Esophagus squamous epithelium (tissue), 5 donors: ENCODE measurements around the gene EIF3J. TPM values are rescaled to one million over a fixed set of nuclear protein-coding genes. Genes with fewer than 3 reads are reported as not detected.
"Not testable (repeated sequence)": the region's sequence is repeated elsewhere in the genome, so short reads cannot be mapped to it uniquely, and the experiment has no call there.

Source experiments
- DNase-seq: peaks from one replicate; lab custom pipeline; 2025; lab: John Stamatoyannopoulos, UW
- H3K27ac ChIP-seq, 4 donors: fragments of 200-600 bp; sonication (generic); one replicate each; pipeline ENCODE4 v1.5.1; 2016 to 2019; ENCODE audit warnings: mild to moderate bottlenecking in 1 of 4
- H3K27me3 ChIP-seq, 4 donors: fragments of 200-600 bp; sonication (generic); 1 replicate in 3 of 4; 2 replicates in 1 of 4; pipeline versions ENCODE4 v1.5.1 to v1.6.0; 2017 to 2021; ENCODE audit warnings: antibody characterized with exemption in 1 of 4
- H3K36me3 ChIP-seq, 3 donors: fragments of 200-600 bp; sonication (generic); one replicate each; pipeline ENCODE4 v1.5.1; 2016 to 2019
- H3K4me1 ChIP-seq, 3 donors: fragments of 200-600 bp; sonication (generic); one replicate each; pipeline ENCODE4 v1.5.1; 2017 to 2019
- H3K4me3 ChIP-seq, 4 donors: fragments of 200-600 bp; sonication (generic); 1 replicate in 3 of 4; 2 replicates in 1 of 4; pipeline ENCODE4 v1.5.1; 2016 to 2019; ENCODE audit warnings: mild to moderate bottlenecking in 2 of 4, moderate library complexity in 1 of 4
- H3K9me3 ChIP-seq, 3 donors: fragments of 200-600 bp; sonication (generic); one replicate each; pipeline ENCODE4 v1.5.1; 2016 to 2019
- CTCF ChIP-seq, 6 experiments: fragments of 450-650 bp in 4 of 6; fragments of 200-600 bp in 2 of 6; sonication (generic) in 2 of 6; IDR thresholded peaks; one replicate each; pipeline ENCODE4 v1.5.1; 2016 to 2019; ENCODE audit warnings: antibody characterized with exemption in 6 of 6, mild to moderate bottlenecking in 4 of 6, moderate library complexity in 4 of 6
- POLR2A ChIP-seq, 4 donors: fragments of 450-650 bp; IDR thresholded peaks; one replicate each; pipeline ENCODE4 v1.6.1; 2017; ENCODE audit warnings: antibody characterized with exemption in 4 of 4, mild to moderate bottlenecking in 4 of 4, moderate library complexity in 3 of 4
- WGBS, 2 donors: methylation state at CpG; one replicate each; pipeline ENCODE4 v1.1.5; 2018; 5-methylcytosine and 5-hydroxymethylcytosine counted together
- intact Hi-C: fragments of 100-400 bp; cut with DNase I; formaldehyde crosslinking; loops from one replicate; pipeline ENCODE4 v1.15.0; 2022
- total RNA-seq, 4 donors: library from RNA; depleted of rRNA; stranded (reverse); fragments of >200 nt; gene quantifications; one replicate each; pipeline ENCODE4 v1.1.0, GENCODE V29; 2016
- donor health status: DM: yes; HTN: yes; CAD: no.

Gene EIF3J
- total RNA-seq, 4 donors from 2014 or later: 28.2 to 82.8 (median 58.6) TPM

DNA sequence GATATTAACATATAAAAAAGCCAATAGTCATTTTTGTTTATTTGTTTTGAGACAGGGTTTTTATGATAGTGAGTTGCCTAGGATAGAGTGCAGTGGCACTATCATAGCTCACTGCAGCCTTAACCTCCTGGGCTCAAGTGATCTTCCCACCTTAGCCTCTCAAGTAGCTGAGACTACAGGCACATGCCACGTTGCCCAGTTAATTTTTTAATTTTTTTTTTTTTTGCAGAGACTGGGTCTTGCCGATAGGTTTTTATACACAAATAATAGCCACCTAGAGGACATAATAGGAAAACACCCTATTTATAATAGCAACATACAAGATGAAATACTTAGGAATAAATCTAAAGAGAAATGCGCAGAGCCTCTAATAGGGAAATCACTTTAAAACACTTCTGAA lies 13.3 kb downstream of the EIF3J start:
- H3K9me3 ChIP-seq: no peaks in the 10 kb centered on the region
- DNase-seq: no peak
- TF ChIP-seq CTCF (IDR thresholded peaks at IDR 0.05) (peak in 4 of 6 experiments; percentile 13 to 48 (median 39)), POLR2A (IDR thresholded peaks at IDR 0.05) (no peak)
- H3K27ac ChIP-seq: no peak overlapping the region
- peaks cover 0 to 25% (median 8%) of the 10 kb centered on the region in 3 donors for H3K4me1 ChIP-seq
- 33 to 36% methylated on average over 3 of the region's 3 CpGs for WGBS, 2 donors
- H3K36me3 ChIP-seq: peaks cover 4 to 58% (median 6%) of the 10 kb centered on the region in 3 donors
- intact Hi-C loops: no loop called here
- no peak overlapping the region for H3K4me3 ChIP-seq
- no peaks in the 10 kb centered on the region for H3K27me3 ChIP-seq

DNA sequence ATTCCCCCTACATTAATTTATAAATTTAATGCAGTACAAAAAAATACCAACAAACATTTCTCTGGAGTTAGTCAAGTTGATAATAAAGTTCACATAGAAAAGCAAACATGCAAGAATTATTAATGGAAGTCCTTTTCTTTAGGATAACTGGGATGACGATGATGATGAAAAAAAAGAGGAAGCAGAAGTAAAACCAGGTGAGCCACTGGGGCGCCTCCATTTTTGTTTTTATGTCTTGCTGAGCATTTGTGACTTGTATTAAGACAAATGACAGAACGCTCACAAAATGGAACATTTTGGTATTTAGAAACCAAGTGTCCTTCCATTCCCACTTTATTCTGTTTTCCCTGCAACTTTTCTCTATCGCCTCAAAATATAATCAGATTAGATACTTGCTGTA lies 13.8 kb downstream of the EIF3J start:
- Histone ChIP-seq H3K4me3 (no peak overlapping the region), H3K4me1 (peaks cover 0 to 20% (median 8%) of the 10 kb centered on the region in 3 donors), H3K9me3 (no peaks in the 10 kb centered on the region), H3K36me3 (peaks cover 6 to 63% (median 9%) of the 10 kb centered on the region in 3 donors), H3K27ac (no peak overlapping the region), H3K27me3 (no peaks in the 10 kb centered on the region)
- WGBS, 2 donors: 81 to 84% methylated on average over 4 of the region's 4 CpGs
- TF ChIP-seq POLR2A (IDR thresholded peaks at IDR 0.05): no peak
- TF ChIP-seq CTCF (IDR thresholded peaks at IDR 0.05): no peak
- DNase-seq: no peak
- intact Hi-C loops: no loop called here

DNA sequence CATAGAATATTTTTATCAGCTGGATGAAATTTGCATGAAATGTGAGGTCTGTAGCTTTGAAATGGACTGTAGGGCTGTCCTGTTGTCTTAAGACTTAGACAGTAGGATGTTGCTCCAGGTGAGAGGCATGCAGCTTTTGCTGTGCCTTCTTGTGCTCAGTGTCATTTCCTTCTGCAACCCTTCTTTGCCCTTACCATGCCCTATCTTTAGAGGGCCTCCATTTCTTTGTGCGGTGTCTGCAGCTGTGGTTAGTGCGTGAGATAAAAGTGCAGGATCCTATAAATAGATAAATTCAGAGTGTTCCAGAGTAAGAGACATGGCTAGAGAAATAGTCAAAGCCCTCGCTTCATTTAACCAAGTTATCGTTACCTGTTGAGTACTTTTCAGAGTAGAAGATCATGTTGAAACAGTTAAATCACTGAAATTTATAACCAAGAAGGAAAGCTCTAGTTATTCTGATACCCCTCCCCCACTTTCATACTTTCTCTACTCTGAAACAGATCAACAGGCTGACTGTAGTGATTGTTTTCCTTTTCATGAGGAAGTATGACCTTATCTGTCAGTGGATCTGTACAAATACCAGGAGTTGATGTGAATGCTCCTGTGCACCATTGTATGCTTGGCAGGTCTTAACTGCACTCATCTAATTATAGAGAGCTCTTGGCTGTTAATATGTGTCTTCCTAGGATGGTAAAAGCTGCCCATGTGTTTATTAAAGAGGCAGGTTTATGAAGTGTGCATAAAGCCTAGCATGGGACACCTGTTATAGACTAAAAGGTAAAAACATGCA lies 18.2 kb downstream of the EIF3J start:
- no peak for DNase-seq
- H3K9me3 ChIP-seq: no peaks in the 10 kb centered on the region
- H3K27me3 ChIP-seq: no peaks in the 10 kb centered on the region
- 79 to 85% methylated on average over 3 to 4 of the region's 4 CpGs for WGBS, 2 donors
- peaks cover 10 to 94% (median 17%) of the 10 kb centered on the region in 3 donors for H3K36me3 ChIP-seq
- intact Hi-C loops: no loop called here
- H3K4me3 ChIP-seq: no peak overlapping the region
- no peak overlapping the region for H3K27ac ChIP-seq
- peaks cover 0 to 13% (median 0%) of the 10 kb centered on the region in 3 donors for H3K4me1 ChIP-seq
- no peak for TF ChIP-seq CTCF (IDR thresholded peaks at IDR 0.05)

DNA sequence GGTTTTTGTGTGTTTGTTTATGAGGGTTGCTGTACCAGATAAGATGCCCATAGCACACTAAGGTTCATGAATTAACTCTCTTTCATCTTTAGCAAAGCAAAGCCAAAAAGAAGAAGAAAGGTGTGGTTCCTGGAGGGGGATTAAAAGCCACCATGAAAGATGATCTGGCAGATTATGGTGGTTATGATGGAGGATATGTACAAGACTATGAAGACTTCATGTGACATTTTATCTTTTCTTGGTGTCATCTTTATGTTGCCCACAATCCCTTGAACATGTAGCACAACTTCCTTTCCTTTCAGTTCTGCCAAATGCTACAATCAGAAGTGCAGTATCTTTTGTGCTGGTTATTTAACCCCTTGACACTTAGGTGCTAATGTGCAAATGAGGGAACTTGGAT lies 24.0 kb downstream of the EIF3J start:
- intact Hi-C loops, H3K27ac ChIP-seq: not testable (repeated sequence)

DNA sequence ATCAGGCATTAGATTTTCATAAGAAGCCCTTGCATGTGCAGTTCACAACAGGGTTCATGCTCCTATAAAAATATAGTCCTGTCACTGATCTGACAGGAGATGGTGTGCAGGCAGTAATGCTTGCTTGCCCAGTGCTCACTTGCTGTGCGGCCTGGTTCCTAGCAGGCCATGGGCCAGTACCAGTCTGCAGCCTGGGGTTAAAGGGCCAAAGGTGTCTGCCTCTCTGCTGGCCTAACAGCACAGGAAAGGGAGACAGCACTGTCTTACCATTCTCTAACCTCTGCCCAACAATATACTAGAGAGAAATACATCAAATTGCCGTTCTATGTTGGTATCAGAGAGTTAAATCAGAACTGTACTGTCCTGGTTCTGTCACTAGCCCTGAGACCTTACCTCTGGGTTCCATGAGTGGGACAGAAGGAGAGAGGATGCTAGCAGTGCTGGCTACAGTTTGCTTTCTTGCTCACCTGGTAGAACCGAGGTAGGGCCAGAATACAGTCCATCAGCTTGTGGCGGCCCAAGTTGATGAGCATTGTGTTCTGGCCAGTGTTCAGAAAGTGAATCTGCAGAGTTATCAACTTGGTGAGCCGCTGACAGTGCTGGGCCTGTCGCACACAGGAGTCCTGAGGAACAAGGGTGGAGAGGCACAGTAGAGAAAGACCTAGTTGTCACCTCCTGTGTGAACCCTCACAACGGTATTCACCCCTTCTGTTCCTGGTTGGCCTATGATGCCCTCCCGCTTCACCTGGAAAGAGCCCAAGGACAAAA lies 28.6 kb downstream of the EIF3J start:
- intact Hi-C loops: no loop called here

More for the DNA sequence above, 24.0 kb downstream of the EIF3J start:
- not testable (repeated sequence) for H3K4me3 ChIP-seq, DNase-seq, H3K9me3 ChIP-seq, H3K27me3 ChIP-seq
- Histone ChIP-seq H3K36me3 (peaks cover 23 to 100% (median 36%) of the 10 kb centered on the region in 3 donors), H3K4me1 (peaks cover 0 to 11% (median 0%) of the 10 kb centered on the region in 3 donors)

More for the DNA sequence above, 28.6 kb downstream of the EIF3J start:
- Histone ChIP-seq H3K27me3 (no peaks in the 10 kb centered on the region), H3K36me3 (peaks cover 25 to 100% (median 42%) of the 10 kb centered on the region in 3 donors), H3K27ac (no peak overlapping the region), H3K9me3 (peaks cover 0 to 5% (median 0%) of the 10 kb centered on the region in 3 donors), H3K4me1 (peaks cover 0 to 14% (median 0%) of the 10 kb centered on the region in 3 donors), H3K4me3 (no peak overlapping the region)
- TF ChIP-seq POLR2A (IDR thresholded peaks at IDR 0.05): no peak
- TF ChIP-seq CTCF (IDR thresholded peaks at IDR 0.05): no peak
- 93 to 94% methylated on average over 3 to 7 of the region's 8 CpGs for WGBS, 2 donors
- no peak for DNase-seq
